ENCODE results near the gene TTC23L. TPM values are rescaled to one million over a fixed set of nuclear protein-coding genes. Genes with fewer than 3 reads are reported as not detected.

The TTC23L gene
- total RNA-seq, 4 donors from 2014 or later: 0.48 to 7.0 (median 0.78) TPM

DNA sequence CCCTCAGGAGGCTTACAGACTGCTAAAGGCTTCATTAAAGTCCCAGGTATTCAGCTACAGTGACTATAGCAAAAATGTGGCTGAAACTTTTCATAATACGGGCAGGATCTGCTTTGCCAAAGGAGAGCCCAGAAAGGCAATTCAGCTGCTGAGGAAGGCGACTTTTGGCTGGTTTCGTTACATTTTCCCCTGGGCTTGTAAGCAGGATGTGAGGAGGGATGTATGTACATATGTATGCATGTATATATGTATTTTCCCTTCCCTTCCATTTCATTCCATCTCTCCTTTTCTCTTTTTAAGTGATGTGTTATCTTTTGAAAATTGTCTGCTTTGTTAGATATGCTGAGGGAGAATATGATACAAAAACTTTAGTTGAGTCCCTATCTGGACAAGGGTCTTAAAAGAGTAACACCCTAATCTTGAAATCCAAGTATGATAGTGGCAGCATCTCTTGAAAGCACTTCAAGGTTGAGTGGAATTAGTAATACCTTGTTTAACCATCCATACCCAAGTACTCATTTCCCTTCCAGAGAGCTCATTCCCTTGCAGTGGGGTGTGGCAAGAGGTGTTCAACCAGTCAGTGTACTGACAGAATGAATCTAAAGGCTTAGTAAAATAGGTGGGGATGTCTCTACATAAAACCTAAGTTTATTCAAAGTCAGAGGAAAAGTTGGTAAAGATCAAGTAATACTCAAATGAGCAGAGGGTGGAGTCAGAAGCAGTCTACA lies 47.6 kb downstream of the TTC23L start:
- DNase-seq (ENCODE audit: low spot score in 2 of 2): no peak
- 87% methylated on average over 3 of the region's 3 CpGs for WGBS
- H3K36me3 ChIP-seq: no peaks in the 10 kb centered on the region
- no peaks in the 10 kb centered on the region for H3K27me3 ChIP-seq
- no peak overlapping the region for H3K27ac ChIP-seq
- no peaks in the 10 kb centered on the region for H3K9me3 ChIP-seq
- no peak for TF ChIP-seq POLR2AphosphoS5 (IDR thresholded peaks at IDR 0.05)
- TF ChIP-seq EP300 (IDR thresholded peaks at IDR 0.05): no peak
- TF ChIP-seq, protein P1, sequence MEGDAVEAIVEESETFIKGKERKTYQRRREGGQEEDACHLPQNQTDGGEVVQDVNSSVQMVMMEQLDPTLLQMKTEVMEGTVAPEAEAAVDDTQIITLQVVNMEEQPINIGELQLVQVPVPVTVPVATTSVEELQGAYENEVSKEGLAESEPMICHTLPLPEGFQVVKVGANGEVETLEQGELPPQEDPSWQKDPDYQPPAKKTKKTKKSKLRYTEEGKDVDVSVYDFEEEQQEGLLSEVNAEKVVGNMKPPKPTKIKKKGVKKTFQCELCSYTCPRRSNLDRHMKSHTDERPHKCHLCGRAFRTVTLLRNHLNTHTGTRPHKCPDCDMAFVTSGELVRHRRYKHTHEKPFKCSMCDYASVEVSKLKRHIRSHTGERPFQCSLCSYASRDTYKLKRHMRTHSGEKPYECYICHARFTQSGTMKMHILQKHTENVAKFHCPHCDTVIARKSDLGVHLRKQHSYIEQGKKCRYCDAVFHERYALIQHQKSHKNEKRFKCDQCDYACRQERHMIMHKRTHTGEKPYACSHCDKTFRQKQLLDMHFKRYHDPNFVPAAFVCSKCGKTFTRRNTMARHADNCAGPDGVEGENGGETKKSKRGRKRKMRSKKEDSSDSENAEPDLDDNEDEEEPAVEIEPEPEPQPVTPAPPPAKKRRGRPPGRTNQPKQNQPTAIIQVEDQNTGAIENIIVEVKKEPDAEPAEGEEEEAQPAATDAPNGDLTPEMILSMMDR (IDR thresholded peaks at IDR 0.05): no peak
- no peak for TF ChIP-seq POLR2A (IDR thresholded peaks at IDR 0.05)
- peaks cover 2% of the 10 kb centered on the region for H3K4me1 ChIP-seq
- no peak overlapping the region for H3K4me3 ChIP-seq

DNA sequence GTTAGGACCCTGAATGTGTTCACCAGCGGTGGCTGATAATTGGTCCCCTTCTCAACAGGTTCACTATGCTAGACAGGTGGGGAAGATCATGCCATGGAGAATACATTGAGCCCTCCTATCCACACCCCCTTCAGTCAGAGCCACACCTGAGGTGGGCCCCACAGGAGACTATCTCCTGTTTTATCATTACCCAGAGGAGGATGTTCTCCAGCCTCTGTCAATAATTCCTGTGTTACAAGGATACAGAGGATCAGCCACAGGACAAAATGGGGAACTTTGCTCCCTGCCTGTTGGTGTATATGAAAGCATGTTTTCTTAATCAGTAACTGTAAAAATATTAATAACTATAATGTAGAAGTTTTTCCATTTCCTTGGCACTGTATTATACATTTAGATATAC lies 50.4 kb downstream of the TTC23L start:
- Histone ChIP-seq H3K9me3 (no peaks in the 10 kb centered on the region), H3K4me1 (peaks cover 2% of the 10 kb centered on the region), H3K27me3 (no peaks in the 10 kb centered on the region), H3K4me3 (no peak overlapping the region), H3K27ac (no peak overlapping the region), H3K36me3 (no peaks in the 10 kb centered on the region)
- TF ChIP-seq, protein P1 (IDR thresholded peaks at IDR 0.05): no peak
- no peak for TF ChIP-seq EP300 (IDR thresholded peaks at IDR 0.05)
- TF ChIP-seq POLR2A (IDR thresholded peaks at IDR 0.05): no peak
- TF ChIP-seq POLR2AphosphoS5 (IDR thresholded peaks at IDR 0.05): no peak
- DNase-seq (ENCODE audit: low spot score in 2 of 2): no peak
- whole genome bisulfite sequencing: 94% methylated on average over 1 of the region's 1 CpG

DNA sequence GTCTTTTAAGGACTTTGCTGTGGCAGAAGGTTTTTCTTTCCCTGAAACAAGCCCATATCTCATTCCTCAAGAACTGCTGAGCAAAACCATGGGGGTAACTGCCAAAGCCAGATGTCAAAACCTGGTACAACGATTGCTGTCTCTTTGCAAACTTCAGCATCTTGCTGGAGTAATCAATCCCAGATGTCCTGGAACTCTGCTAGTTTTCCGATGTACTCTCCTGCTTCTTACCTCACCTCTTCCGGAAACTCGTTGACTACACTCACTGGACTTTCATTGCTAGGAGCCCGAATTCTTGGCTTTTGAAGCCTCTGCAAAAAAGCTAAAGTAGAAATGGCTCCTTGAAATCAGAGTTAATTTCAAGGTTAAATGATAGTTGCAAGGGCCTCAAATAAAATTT lies 53.0 kb downstream of the TTC23L start:
- no peaks in the 10 kb centered on the region for H3K9me3 ChIP-seq
- no peaks in the 10 kb centered on the region for H3K27me3 ChIP-seq
- DNase-seq (ENCODE audit: low spot score in 2 of 2): no peak
- H3K4me1 ChIP-seq: peaks cover 2% of the 10 kb centered on the region
- TF ChIP-seq, protein P1 (IDR thresholded peaks at IDR 0.05): no peak
- TF ChIP-seq POLR2AphosphoS5 (IDR thresholded peaks at IDR 0.05): peak in 2 of 3 donors; percentile 11 to 49
- H3K36me3 ChIP-seq: no peaks in the 10 kb centered on the region
- H3K4me3 ChIP-seq: no peak overlapping the region
- WGBS: 68% methylated on average over 5 of the region's 5 CpGs
- H3K27ac ChIP-seq: no peak overlapping the region

DNA sequence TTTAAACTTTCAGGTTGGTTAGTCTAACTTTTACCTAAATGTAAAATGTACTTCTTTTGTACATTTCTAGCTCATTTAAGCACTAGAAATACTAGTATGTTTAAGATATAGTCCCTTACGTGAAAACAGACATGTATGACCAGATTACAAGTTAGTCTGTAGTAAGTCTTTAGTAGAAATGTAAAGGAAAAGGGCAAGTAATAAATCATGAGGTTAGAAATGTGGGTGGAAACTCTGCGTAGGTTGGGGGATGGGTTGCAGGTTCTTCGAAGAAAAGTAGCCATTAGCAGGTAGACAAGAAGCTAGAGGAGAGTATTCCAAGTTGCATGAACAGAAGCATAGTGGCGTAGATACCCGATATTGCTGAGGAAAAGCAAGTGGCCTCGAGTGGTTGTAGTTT lies 53.5 kb downstream of the TTC23L start:
- Histone ChIP-seq H3K4me1 (peaks cover 2% of the 10 kb centered on the region), H3K36me3 (no peaks in the 10 kb centered on the region), H3K27me3 (no peaks in the 10 kb centered on the region), H3K27ac (no peak overlapping the region), H3K4me3 (no peak overlapping the region), H3K9me3 (no peaks in the 10 kb centered on the region)
- no peak for DNase-seq (ENCODE audit: low spot score in 2 of 2)
- TF ChIP-seq, protein P1 (IDR thresholded peaks at IDR 0.05): no peak
- no peak for TF ChIP-seq POLR2A (IDR thresholded peaks at IDR 0.05)
- TF ChIP-seq EP300 (IDR thresholded peaks at IDR 0.05): no peak
- WGBS: 82% methylated on average over 6 of the region's 6 CpGs

DNA sequence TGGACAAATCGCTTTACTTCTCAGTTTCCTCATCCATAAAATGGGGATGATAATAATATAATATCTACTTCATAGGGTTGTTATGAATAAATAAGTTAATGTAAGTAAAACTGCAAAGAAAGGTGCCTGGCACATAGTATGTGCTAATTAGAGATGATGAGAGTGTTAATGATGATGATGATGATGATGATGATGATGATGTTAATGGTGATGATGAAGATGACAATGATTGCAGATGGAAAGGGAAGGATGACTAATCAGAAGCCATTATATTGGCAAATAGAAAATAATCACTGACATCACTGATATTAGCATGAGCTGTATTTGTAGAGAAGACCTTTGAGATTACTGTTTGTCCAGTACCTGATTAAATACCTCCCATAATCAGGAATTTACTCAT lies 55.8 kb downstream of the TTC23L start:
- no peak overlapping the region for H3K4me3 ChIP-seq
- 100% methylated on average over 1 of the region's 1 CpG for WGBS
- no peaks in the 10 kb centered on the region for H3K9me3 ChIP-seq
- H3K36me3 ChIP-seq: no peaks in the 10 kb centered on the region
- TF ChIP-seq, protein P1 (IDR thresholded peaks at IDR 0.05): no peak
- no peak for TF ChIP-seq POLR2A (IDR thresholded peaks at IDR 0.05)
- TF ChIP-seq POLR2AphosphoS5 (IDR thresholded peaks at IDR 0.05): no peak
- TF ChIP-seq EP300 (IDR thresholded peaks at IDR 0.05): no peak
- H3K27ac ChIP-seq: no peak overlapping the region
- H3K27me3 ChIP-seq: no peaks in the 10 kb centered on the region
- DNase-seq (ENCODE audit: low spot score in 2 of 2): no peak
- H3K4me1 ChIP-seq: peaks cover 2% of the 10 kb centered on the region

Measured in suprapubic skin (tissue), 4 donors.